K562 (cell line): Measurements from ENCODE around the gene SLC25A33. TPM values are rescaled to one million over a fixed set of nuclear protein-coding genes. Genes with fewer than 3 reads are reported as not detected.

Experiments used
- ATAC-seq: fragments of 200-7000 bp; cut with Tn5 transposase; 3 replicates; pipeline ENCODE4 v1.9.1; 2020; ENCODE audit warnings: moderate library complexity
- BruUV-seq: library from RNA; stranded (reverse); fragments of 400-500 nt; replicated peaks from 2 replicates; lab custom pipeline; 2021; lab: Mats Ljungman, UMichigan
- CTCF ChIA-PET: fragments of 300-600 bp; formaldehyde crosslinking; extraction: SDS; loops from one replicate; lab custom pipeline; 2021; ENCODE audit warnings: low intra/inter-chr PET ratio; lab: Yijun Ruan, JAX
- POLR2A ChIA-PET: fragments of 300-600, 350-650 bp; sonication (Branson Sonifier 250); formaldehyde crosslinking; extraction: SDS; loops from one replicate; lab custom pipeline; 2021; ENCODE audit warnings: antibody characterized with exemption, inconsistent platforms; lab: Yijun Ruan, JAX
- DNase-seq, 4 experiments: peaks; one replicate each; pipeline versions ENCODE4 v3.0.0 to v3.0.0-alpha.2; 2011 to 2018; ENCODE audit warnings: low spot score in 3 of 4, mixed read lengths in 3 of 4; ENCODE audit errors: extremely low read depth in 1 of 4
- FAIRE-seq: peaks from 2 replicates; lab custom pipeline; 2011; peaks lifted over from hg19 to GRCh38; lab: Jason Lieb, UNC
- H2AFZ ChIP-seq: 2 replicates; pipeline ENCODE4 v1.6.0; 2011; ENCODE audit warnings: low read depth, low read length, control low read depth, inconsistent platforms
- H3K27ac ChIP-seq: fragments of 200-600 bp; 3 replicates; pipeline ENCODE4 v1.8.0; 2011; ENCODE audit warnings: low read depth, mild to moderate bottlenecking, control low read depth, inconsistent platforms, low read length, moderate library complexity, mixed read lengths; ENCODE audit errors: extremely low read depth
- H3K27me3 ChIP-seq, 2 experiments: fragments of 300-600 bp in 1 of 2; 2 replicates in 1 of 2; 3 replicates in 1 of 2; pipeline versions ENCODE4 v1.6.0 to v1.8.0; 2011; ENCODE audit warnings: inconsistent platforms in 2 of 2, low read length in 2 of 2, mild to moderate bottlenecking in 1 of 2, mixed read lengths in 1 of 2, moderate library complexity in 1 of 2; ENCODE audit not compliant: control insufficient read depth in 2 of 2, insufficient read depth in 2 of 2
- H3K36me3 ChIP-seq: fragments of 300-600 bp; 3 replicates; pipeline ENCODE4 v1.8.0; 2011; ENCODE audit warnings: mild to moderate bottlenecking, low read length, inconsistent platforms; ENCODE audit not compliant: control insufficient read depth, insufficient read depth
- H3K4me1 ChIP-seq, 2 experiments: fragments of 200-600 bp in 1 of 2; replicated peaks in 1 of 2; 2 replicates in 1 of 2; 3 replicates in 1 of 2; pipeline versions ENCODE4 v1.5.1 to v1.8.0; 2011; ENCODE audit warnings: inconsistent platforms in 2 of 2, low read length in 2 of 2, mild to moderate bottlenecking in 1 of 2, mixed read lengths in 1 of 2, moderate library complexity in 1 of 2; ENCODE audit not compliant: control insufficient read depth in 2 of 2, insufficient read depth in 2 of 2
- H3K4me2 ChIP-seq: 2 replicates; pipeline ENCODE4 v1.6.1; 2011; ENCODE audit warnings: low read length, control low read depth, inconsistent platforms, mixed read lengths; ENCODE audit not compliant: insufficient read depth
- H3K4me3 ChIP-seq: fragments of 200-600 bp; sonication (generic), shearing (Covaris generic); 2 replicates; pipeline ENCODE4 v1.5.1; 2016; ENCODE audit warnings: control low read depth, inconsistent platforms
- H3K79me2 ChIP-seq: fragments of 200-600 bp; 3 replicates; pipeline ENCODE4 v1.8.0; 2011; ENCODE audit warnings: low read length, inconsistent platforms; ENCODE audit not compliant: control insufficient read depth, insufficient read depth
- H3K9ac ChIP-seq, 2 experiments: 2 replicates each; pipeline versions ENCODE4 v1.6.0 to v1.6.1; 2011; ENCODE audit warnings: low read depth in 2 of 2, low read length in 2 of 2, control low read depth in 1 of 2, inconsistent platforms in 1 of 2, mild to moderate bottlenecking in 1 of 2, mixed read lengths in 1 of 2; ENCODE audit not compliant: insufficient read depth in 1 of 2
- H3K9me1 ChIP-seq: one replicate; pipeline ENCODE4 v1.6.0; 2011; ENCODE audit warnings: inconsistent platforms, mild to moderate bottlenecking, low read length, moderate library complexity; ENCODE audit not compliant: control insufficient read depth, insufficient read depth
- H3K9me3 ChIP-seq: replicated peaks from 2 replicates; pipeline ENCODE4 v1.5.1; 2011; ENCODE audit warnings: low read depth, low read length, inconsistent platforms; ENCODE audit not compliant: control insufficient read depth, insufficient read depth
- H4K20me1 ChIP-seq: replicated peaks from 2 replicates; pipeline ENCODE4 v1.6.1; 2011; ENCODE audit warnings: low read length, inconsistent platforms, mixed read lengths; ENCODE audit not compliant: control insufficient read depth, insufficient read depth
- CBX1 ChIP-seq: sonication (generic); IDR thresholded peaks from 2 replicates; pipeline ENCODE4 v1.6.1; 2016; ENCODE audit warnings: antibody characterized with exemption, low read depth, mild to moderate bottlenecking
- CTCF ChIP-seq, 3 experiments: IDR thresholded peaks in 2 of 3; conservative IDR thresholded peaks in 1 of 3; 2 replicates each; pipeline ENCODE4 v1.5.1; 2011 to 2012; ENCODE audit warnings: low read length in 3 of 3, mild to moderate bottlenecking in 3 of 3, control low read depth in 2 of 3, improper control_type of control experiment in 1 of 3, inconsistent platforms in 1 of 3, low read depth in 1 of 3, mixed read lengths in 1 of 3, moderate library complexity in 1 of 3; ENCODE audit not compliant: insufficient read depth in 2 of 3
- JUNB ChIP-seq: fragments of 450-650 bp; formaldehyde crosslinking; conservative IDR thresholded peaks from 2 replicates; pipeline ENCODE4 v1.4.0; 2020; ENCODE audit warnings: mild to moderate bottlenecking
- NFRKB ChIP-seq: fragments of 450-650 bp; IDR thresholded peaks from 2 replicates; pipeline ENCODE4 v1.6.1; 2016; ENCODE audit warnings: low read depth
- POLR2A ChIP-seq: fragments of 450-650 bp; conservative IDR thresholded peaks from 2 replicates; pipeline ENCODE4 v1.6.1; 2016
- POLR2B ChIP-seq: fragments of 450-650 bp; IDR thresholded peaks from 2 replicates; pipeline ENCODE4 v1.6.1; 2018; ENCODE audit warnings: low read depth; ENCODE audit not compliant: partially characterized antibody
- ZBED1 ChIP-seq: IDR thresholded peaks from 2 replicates; pipeline ENCODE4 v1.6.1; 2014
- WGBS: fragments of 100-300 bp; shearing (Covaris generic); methylation state at CpG from one replicate; pipeline ENCODE4 v1.1.6; 2016; ENCODE audit warnings: low coverage, mixed read lengths; ENCODE audit not compliant: insufficient coverage; ENCODE audit errors: missing lambda C conversion rate; 5-methylcytosine and 5-hydroxymethylcytosine counted together
- in situ Hi-C: fragments of 300-500 bp; cut with MboI; formaldehyde crosslinking; loops from 4 replicates; pipeline ENCODE4 v1.15.0; 2018; ENCODE audit warnings: inconsistent platforms, mixed read lengths
- intact Hi-C: fragments of 100-400 bp; cut with micrococcal nuclease; formaldehyde crosslinking; loops from 2 replicates; pipeline ENCODE4 v1.14.2; 2022
- polyA plus RNA-seq, 8 experiments: library from polyadenylated mRNA; depleted of rRNA in 4 of 8; stranded (reverse) in 5 of 8; unstranded in 3 of 8; fragments of >200 nt; fragmentation: Nextera tagmentation in 2 of 8; fragmentation: Illumina TruSeq in 1 of 8; extraction: Ambion mirVana in 2 of 8; extraction: Trizol in 1 of 8; gene quantifications; 2 replicates each; pipeline versions ENCODE4 v1.2.1 to v1.2.3, GENCODE V29; 2011 to 2014; ENCODE audit warnings: inconsistent platforms in 1 of 8, missing spikeins in 1 of 8
- total RNA-seq, 7 experiments: library from RNA; depleted of rRNA in 6 of 7; stranded (reverse); fragments of >200 nt in 6 of 7; fragmentation: Illumina TruSeq in 2 of 7; extraction: Trizol in 2 of 7; gene quantifications; 2 replicates each; pipeline versions ENCODE4 v1.2.1 to v1.2.3, GENCODE V29; 2011 to 2021; ENCODE audit warnings: low replicate concordance in 1 of 7
- TF ChIP-seq, protein P1 (sequence below): sonication (generic); formaldehyde crosslinking; IDR thresholded peaks from 2 replicates; pipeline ENCODE4 v1.8.0; 2023; ENCODE audit warnings: missing genetic modification reagents, mild to moderate bottlenecking, borderline replicate concordance

SLC25A33 gene
- total and polyA plus RNA-seq, 9 of the 15 experiments (the other 6 are each of a cell fraction or from before 2014, with no cell fraction given), result 3.2 to 23.5 (median 17.5) TPM

- ATAC-seq (no peak), FAIRE-seq (no peak), DNase-seq (no peak)
- Histone ChIP-seq H3K9ac (no peak overlapping the region), H3K36me3 (peaks cover 65% of the 10 kb centered on the region), H4K20me1 (no peaks in the 10 kb centered on the region), H2AFZ (no peak overlapping the region), H3K9me3 (no peaks in the 10 kb centered on the region), H3K79me2 (no peaks in the 10 kb centered on the region), H3K4me2 (no peak overlapping the region), H3K27ac (no peak overlapping the region), H3K4me3 (no peak overlapping the region), H3K9me1 (no peaks in the 10 kb centered on the region), H3K4me1 (no peaks in the 10 kb centered on the region), H3K27me3 (no peaks in the 10 kb centered on the region)
- no peak for TF ChIP-seq POLR2A
- TF ChIP-seq CTCF (IDR thresholded peaks at IDR 0.05 in 2 of 3, conservative IDR thresholded peaks at IDR 0.05 in 1 of 3; ENCODE audit: insufficient read depth in 2 of 3, low read depth in 1 of 3, low read length in 3 of 3), result 0 out of 6 replicates have a peak, but pooled peaks of 1 of the 3 experiments have one; percentile 21
- no TSS peak for BruUV-seq
- in situ Hi-C loops, result no loop called here
- intact Hi-C loops, result no loop called here
- ChIA-PET POLR2A (no interaction called here), CTCF (interaction anchor here (0.6 to 0.7 kb wide), 2 partner anchors 12 to 83 kb away, joined by 3 to 4 read pairs; partner anchors contain the start of gene TMEM201)
- 93% methylated on average over 6 of the region's 6 CpGs for WGBS
These were observed 37.6 kb downstream of the SLC25A33 start for GRCh38 chr1:9576903-9577302.

- H3K4me2 ChIP-seq, result no peak overlapping the region
- no peak overlapping the region for H2AFZ ChIP-seq
- H3K4me1 ChIP-seq, result no peaks in the 10 kb centered on the region
- no peak overlapping the region for H3K4me3 ChIP-seq
- in situ Hi-C loops, result no loop called here
- no peaks in the 10 kb centered on the region for H4K20me1 ChIP-seq
- ATAC-seq (no peak), FAIRE-seq (no peak), DNase-seq (peak in 1 of 4 experiments; percentile 2)
- CTCF ChIA-PET, result no interaction called here
- peaks cover 67% of the 10 kb centered on the region for H3K36me3 ChIP-seq
- BruUV-seq, result no TSS peak
- no peaks in the 10 kb centered on the region for H3K9me1 ChIP-seq
- H3K27me3 ChIP-seq, result no peaks in the 10 kb centered on the region
- WGBS, result 100% methylated on average over 5 of the region's 5 CpGs
- no peak overlapping the region for H3K27ac ChIP-seq
- H3K9me3 ChIP-seq, result no peaks in the 10 kb centered on the region
- no peak overlapping the region for H3K9ac ChIP-seq
- POLR2A ChIA-PET, result no interaction called here
- intact Hi-C loops, result no loop called here
- H3K79me2 ChIP-seq, result no peaks in the 10 kb centered on the region
- 0 out of 2 replicates have a peak, but pooled peaks have one; percentile 33 for TF ChIP-seq POLR2A
- peak; percentile 28 for TF ChIP-seq POLR2B
- TF ChIP-seq NFRKB, result no peak
- TF ChIP-seq ZBED1, result no peak
- TF ChIP-seq CBX1, result no peak
- TF ChIP-seq, protein P1, sequence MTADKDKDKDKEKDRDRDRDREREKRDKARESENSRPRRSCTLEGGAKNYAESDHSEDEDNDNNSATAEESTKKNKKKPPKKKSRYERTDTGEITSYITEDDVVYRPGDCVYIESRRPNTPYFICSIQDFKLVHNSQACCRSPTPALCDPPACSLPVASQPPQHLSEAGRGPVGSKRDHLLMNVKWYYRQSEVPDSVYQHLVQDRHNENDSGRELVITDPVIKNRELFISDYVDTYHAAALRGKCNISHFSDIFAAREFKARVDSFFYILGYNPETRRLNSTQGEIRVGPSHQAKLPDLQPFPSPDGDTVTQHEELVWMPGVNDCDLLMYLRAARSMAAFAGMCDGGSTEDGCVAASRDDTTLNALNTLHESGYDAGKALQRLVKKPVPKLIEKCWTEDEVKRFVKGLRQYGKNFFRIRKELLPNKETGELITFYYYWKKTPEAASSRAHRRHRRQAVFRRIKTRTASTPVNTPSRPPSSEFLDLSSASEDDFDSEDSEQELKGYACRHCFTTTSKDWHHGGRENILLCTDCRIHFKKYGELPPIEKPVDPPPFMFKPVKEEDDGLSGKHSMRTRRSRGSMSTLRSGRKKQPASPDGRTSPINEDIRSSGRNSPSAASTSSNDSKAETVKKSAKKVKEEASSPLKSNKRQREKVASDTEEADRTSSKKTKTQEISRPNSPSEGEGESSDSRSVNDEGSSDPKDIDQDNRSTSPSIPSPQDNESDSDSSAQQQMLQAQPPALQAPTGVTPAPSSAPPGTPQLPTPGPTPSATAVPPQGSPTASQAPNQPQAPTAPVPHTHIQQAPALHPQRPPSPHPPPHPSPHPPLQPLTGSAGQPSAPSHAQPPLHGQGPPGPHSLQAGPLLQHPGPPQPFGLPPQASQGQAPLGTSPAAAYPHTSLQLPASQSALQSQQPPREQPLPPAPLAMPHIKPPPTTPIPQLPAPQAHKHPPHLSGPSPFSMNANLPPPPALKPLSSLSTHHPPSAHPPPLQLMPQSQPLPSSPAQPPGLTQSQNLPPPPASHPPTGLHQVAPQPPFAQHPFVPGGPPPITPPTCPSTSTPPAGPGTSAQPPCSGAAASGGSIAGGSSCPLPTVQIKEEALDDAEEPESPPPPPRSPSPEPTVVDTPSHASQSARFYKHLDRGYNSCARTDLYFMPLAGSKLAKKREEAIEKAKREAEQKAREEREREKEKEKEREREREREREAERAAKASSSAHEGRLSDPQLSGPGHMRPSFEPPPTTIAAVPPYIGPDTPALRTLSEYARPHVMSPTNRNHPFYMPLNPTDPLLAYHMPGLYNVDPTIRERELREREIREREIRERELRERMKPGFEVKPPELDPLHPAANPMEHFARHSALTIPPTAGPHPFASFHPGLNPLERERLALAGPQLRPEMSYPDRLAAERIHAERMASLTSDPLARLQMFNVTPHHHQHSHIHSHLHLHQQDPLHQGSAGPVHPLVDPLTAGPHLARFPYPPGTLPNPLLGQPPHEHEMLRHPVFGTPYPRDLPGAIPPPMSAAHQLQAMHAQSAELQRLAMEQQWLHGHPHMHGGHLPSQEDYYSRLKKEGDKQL (CRISPR knock-in tag), result no peak
- TF ChIP-seq JUNB (CRISPR knock-in tag), result no peak
These were observed 38.2 kb downstream of the SLC25A33 start for GRCh38 chr1:9577423-9577822.
